ENCODE results near the gene FASN. TPM values are rescaled to one million over a fixed set of nuclear protein-coding genes. Genes with fewer than 3 reads are reported as not detected.

The FASN gene
- total RNA-seq, 2 donors from 2014 or later = 16.3 to 388 TPM

DNA sequence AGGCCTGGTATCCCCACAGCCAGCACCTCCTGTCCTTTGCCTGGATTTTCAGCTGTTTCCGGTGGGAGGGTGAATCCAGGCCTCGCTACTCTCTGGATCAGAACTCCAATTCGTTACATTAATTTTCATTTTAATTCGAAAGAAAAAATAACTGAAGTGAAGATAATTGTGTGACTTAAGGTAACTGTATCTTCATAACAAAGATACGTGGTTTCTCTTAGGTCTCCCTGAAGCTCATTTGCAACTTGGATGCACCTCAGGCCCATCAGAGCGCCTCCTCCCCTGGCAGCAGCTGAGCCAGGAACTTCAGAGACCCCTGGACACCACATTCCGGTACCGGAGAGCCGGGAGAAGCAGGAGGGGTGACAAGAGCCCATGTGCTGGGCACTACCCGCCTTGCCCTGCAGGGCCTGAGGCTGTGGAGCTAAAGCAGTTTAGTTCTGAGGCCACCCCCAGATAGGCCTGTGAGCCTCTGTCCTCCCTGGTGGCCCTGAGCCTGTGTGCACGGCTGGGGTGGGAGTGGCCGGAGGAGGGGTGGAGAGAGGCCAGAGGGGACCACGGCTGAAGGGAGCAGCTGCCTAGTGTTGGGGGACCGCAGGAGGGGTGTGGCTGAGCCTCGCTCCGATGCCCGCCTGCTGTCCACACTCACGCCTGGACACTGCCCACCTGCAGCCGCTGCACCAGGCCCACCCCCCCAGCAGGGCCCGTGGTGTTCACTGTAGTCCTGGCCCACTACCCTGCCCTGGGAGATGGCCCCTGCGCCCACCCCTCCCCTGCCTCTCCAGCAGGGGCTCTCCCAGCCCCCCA is 21.0 kb downstream of the FASN start:
- Histone ChIP-seq H3K4me1 (no peaks in the 10 kb centered on the region), H3K36me3 (replicated peaks in 1 of 2; ENCODE audit: insufficient read depth in 1 of 2, low read depth in 2 of 2) (peaks cover 0 to 8% of the 10 kb centered on the region in 2 donors), H3K27ac (no peak overlapping the region), H3K27me3 (no peaks in the 10 kb centered on the region), H3K9me3 (no peaks in the 10 kb centered on the region), H3K4me3 (no peak overlapping the region)
- TF ChIP-seq, protein P1, sequence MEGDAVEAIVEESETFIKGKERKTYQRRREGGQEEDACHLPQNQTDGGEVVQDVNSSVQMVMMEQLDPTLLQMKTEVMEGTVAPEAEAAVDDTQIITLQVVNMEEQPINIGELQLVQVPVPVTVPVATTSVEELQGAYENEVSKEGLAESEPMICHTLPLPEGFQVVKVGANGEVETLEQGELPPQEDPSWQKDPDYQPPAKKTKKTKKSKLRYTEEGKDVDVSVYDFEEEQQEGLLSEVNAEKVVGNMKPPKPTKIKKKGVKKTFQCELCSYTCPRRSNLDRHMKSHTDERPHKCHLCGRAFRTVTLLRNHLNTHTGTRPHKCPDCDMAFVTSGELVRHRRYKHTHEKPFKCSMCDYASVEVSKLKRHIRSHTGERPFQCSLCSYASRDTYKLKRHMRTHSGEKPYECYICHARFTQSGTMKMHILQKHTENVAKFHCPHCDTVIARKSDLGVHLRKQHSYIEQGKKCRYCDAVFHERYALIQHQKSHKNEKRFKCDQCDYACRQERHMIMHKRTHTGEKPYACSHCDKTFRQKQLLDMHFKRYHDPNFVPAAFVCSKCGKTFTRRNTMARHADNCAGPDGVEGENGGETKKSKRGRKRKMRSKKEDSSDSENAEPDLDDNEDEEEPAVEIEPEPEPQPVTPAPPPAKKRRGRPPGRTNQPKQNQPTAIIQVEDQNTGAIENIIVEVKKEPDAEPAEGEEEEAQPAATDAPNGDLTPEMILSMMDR (IDR thresholded peaks at IDR 0.05) = no peak
- TF ChIP-seq POLR2A (IDR thresholded peaks at IDR 0.05) = no peak
- ATAC-seq (no peak), DNase-seq (no peak)
- intact Hi-C loops (cut with DNase I) = no loop called here
- 79% methylated on average over 15 to 21 of the region's 21 CpGs for WGBS, 2 donors

DNA sequence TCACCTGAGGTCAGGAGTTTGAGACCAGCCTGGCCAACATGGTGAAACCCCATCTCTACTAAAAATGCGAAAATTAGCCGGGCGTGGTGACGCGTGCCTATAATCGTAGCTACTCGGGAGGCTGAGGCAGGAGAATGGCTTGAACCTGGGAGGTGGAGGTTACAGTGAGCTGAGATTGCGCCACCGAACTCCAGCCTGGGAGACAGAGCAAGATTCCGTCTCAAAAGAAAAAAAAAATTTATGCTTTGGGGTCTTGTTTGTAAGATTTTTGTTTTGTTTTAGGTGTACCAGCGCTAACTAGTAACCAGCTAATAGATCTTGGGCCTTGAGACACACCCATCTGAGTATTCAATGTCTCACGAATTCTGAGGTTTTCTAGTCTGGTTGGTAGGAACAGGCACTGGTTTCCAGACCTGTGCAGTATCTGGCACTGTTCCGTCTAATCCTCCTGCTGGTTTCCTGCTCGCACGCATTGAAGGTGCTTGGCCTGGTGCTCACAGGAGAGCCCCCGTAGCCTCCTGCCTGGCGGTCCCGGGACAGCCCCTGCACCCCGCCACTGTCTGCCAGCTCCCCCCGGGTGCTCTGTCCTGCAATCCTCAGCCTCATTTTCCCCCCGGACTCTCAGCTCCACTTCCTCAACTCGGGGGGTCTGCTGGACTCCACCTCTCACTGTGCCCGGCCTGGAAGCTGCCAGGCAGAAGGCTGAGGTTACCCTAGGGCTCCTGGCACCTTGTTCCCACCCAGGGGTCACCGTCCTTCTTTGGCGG is 21.8 kb downstream of the FASN start:
- intact Hi-C loops (cut with DNase I) = no loop called here
- no peak overlapping the region for H3K27ac ChIP-seq
- no peak for ATAC-seq
- H3K36me3 ChIP-seq (replicated peaks in 1 of 2; ENCODE audit: insufficient read depth in 1 of 2, low read depth in 2 of 2) = peaks cover 0 to 8% of the 10 kb centered on the region in 2 donors
- TF ChIP-seq POLR2A (IDR thresholded peaks at IDR 0.05) = no peak
- TF ChIP-seq, protein P1 (IDR thresholded peaks at IDR 0.05) = no peak
- no peak overlapping the region for H3K4me3 ChIP-seq
- no peak for DNase-seq
- H3K4me1 ChIP-seq = no peaks in the 10 kb centered on the region
- no peaks in the 10 kb centered on the region for H3K9me3 ChIP-seq
- WGBS, 2 donors = 77 to 87% methylated on average over 17 to 25 of the region's 25 CpGs
- H3K27me3 ChIP-seq = no peaks in the 10 kb centered on the region

DNA sequence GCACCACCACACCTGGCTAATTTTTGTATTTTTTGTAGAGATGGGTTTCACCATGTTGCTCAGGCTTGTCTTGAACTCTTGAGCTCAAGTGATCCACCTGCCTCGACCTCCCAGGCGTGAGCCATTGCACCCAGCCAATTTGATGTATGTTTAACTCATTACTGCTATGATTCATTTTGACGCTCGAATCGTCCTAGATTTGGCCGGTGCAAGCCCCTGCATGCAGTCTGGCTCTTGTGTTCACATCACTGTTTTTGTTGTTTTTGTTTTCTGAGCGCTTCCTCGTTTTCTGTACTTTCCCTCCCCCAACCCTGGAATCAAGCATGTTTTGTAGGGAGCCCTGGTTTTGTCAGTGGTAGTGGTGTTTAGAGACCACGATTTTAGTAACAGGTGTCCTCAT is 24.6 kb downstream of the FASN start:
- Histone ChIP-seq H3K4me1 (no peaks in the 10 kb centered on the region), H3K27ac (no peak overlapping the region), H3K9me3 (no peaks in the 10 kb centered on the region), H3K27me3 (no peaks in the 10 kb centered on the region), H3K36me3 (replicated peaks in 1 of 2; ENCODE audit: insufficient read depth in 1 of 2, low read depth in 2 of 2) (no peaks in the 10 kb centered on the region), H3K4me3 (no peak overlapping the region)
- 71 to 78% methylated on average over 9 of the region's 9 CpGs for WGBS, 2 donors
- no peak for DNase-seq
- intact Hi-C loops (cut with DNase I) = no loop called here
- no peak for ATAC-seq
- TF ChIP-seq POLR2A (IDR thresholded peaks at IDR 0.05) = no peak
- TF ChIP-seq, protein P1 (IDR thresholded peaks at IDR 0.05) = no peak

DNA sequence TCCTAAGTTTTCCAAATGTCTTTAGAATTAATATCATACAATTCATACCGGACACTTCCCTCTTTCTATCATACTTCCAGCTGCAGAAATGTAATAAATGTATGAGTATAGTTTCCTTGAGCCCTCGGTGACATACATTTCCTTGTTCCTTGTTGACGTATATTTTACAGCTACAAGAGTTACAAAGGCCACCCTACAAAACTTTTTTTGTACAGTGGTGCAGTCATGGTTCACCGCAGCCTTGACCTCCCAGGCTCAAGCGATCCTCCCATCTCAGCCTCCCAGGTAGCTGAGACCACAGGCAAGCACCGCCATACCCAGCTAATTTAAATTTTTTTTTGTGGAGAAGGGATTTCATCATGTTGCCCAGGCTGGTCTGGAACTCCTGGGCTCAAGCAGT is 25.2 kb downstream of the FASN start:
- H3K4me3 ChIP-seq = no peak overlapping the region
- no peak for TF ChIP-seq POLR2A (IDR thresholded peaks at IDR 0.05)
- TF ChIP-seq, protein P1 (IDR thresholded peaks at IDR 0.05) = no peak
- no peaks in the 10 kb centered on the region for H3K9me3 ChIP-seq
- H3K27me3 ChIP-seq = no peaks in the 10 kb centered on the region
- H3K4me1 ChIP-seq = no peaks in the 10 kb centered on the region
- no peak for ATAC-seq
- no peak for DNase-seq
- no peaks in the 10 kb centered on the region for H3K36me3 ChIP-seq (replicated peaks in 1 of 2; ENCODE audit: insufficient read depth in 1 of 2, low read depth in 2 of 2)
- WGBS, 2 donors = 79 to 82% methylated on average over 6 of the region's 6 CpGs
- intact Hi-C loops (cut with DNase I) = no loop called here
- no peak overlapping the region for H3K27ac ChIP-seq

All from body of pancreas (tissue), 4 donors.